GM18508 (cell line): ENCODE measurements around the gene CHST5.

Experiments
- ATAC-seq: cut with Tn5 transposase; IDR thresholded peaks from one replicate; pipeline ENCODE4 v1.9.1; 2021; ENCODE audit warnings: moderate number of reproducible peaks; ENCODE audit not compliant: insufficient read depth, unreplicated experiment

The CHST5 gene

DNA sequence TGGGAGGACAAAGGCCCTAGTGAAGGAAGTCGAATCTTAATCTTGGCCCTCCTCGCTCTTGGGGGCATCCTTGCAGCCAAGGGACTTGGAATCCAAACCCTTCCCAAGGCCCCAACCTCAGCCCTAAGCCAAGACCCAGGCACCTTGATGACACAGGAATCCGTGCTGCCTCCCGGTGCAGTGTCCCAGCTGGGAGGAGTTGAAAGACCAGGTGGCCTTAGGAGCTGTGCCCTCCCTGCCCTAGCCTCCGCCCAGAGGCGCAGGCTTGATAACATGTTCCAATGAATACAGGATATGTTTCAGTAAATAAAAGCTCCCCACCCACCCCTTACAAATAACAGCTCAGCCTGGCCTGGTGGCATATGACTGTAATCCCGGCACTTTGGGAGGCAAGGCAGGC lies at the start of gene CHST5:
TSS of gene CHST5 (minus strand) at position 208 of the 400 bp plus-strand sequence. CDS start 5,724 bp downstream, outside the sequence.
- no peak for ATAC-seq

DNA sequence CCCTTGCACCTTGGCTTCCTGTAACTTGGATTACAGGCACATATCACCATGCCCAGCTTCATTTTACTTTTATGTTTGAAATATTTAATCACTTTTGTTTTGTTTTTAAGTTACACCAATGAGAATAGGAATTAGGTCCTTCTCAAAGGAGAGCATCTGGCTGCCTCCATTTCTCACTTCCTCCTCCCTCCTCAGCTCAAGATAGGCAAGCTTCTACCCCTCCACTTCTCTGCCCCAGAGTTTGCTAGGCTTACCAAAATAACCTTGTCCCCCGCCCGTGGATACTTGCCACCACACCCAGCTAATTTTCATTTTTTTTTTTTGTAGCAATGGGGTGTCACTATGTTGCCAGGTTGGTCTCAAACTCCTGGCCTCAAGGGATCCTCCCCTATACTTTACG lies 48.2 kb upstream of the CHST5 start:
- ATAC-seq = no peak

DNA sequence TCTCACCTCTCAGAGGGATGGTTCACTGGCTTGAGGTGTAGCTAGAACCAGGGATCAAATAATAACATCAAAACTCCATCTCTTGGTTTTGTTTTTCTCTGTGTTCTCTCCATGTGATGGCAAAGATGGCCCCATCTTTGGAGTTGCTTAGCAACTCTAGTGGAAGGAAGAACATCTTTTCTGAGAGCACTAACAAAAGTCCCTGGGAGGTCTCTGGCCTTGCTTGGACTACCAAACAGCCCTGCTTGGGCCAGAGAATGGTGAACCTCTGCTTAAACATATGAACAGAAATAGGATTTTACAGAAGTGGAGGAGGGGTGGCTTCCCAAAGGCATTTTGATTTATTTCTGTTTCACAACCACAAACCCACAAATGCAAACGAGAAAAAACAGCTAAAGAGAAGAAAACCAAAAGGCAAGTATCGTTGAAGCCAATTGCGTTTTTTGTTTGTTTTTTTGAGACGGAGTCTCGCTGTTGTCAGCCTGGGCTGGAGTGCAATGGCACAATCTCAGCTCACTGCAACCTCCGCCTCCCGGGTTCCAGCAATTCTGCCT lies 43.5 kb upstream of the CHST5 start:
- no peak for ATAC-seq

DNA sequence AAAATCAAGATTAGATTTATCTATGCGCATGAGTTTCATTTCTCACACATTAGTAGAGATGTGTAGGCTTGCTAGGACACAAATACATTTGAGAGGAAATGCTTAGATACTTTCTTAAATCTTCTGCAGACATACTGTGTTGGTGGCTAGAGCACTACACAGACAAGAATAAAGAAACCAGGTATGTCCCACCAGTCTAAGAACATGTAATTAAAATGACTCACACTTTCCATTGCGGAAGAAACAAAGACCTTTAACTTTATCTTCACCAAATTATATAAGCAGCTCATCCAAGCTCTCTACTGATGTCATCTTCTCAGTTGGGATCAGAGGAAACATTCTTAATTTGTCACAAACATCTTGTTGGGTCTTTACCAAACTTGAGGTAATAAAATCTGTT lies 42.8 kb upstream of the CHST5 start:
- ATAC-seq = no peak

DNA sequence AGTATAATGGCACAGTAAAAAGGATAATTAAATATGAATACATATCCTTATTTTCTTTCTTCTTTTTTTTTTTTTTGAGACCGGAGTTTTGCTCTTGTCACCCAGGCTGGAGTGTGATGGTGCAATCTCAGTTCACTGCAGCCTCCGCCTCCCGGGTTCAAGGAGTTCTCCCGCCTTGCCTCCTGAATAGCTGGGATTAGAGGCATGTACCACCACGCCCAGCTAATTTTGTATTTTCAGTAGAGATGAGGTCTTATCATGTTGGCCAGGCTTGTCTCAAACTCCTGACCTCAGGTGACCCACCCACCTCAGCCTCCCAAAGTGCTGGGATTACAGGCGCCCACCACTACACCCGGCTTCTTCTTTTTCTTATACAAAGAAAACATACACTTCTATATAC lies 42.3 kb upstream of the CHST5 start:
- no peak for ATAC-seq

DNA sequence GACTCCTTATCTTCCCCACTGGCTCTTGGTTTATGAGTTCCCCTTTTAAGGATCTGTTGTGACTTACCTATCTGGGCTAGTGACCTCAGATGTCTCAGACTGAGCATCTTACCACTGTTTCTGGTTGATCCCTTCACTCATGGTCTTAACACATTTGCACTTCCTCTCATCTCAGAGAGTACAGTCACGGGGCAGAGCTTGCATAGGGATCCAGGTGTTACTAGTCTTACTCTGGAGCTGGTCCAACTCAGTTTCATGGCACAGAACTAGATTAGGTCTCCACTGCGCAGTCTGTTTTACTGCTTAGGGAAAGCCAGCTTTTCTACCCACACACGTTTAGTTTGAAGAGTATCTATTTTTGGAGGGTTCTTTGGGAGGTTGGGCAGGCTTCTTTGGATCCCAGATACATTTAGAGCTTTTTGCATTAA lies 40.5 kb upstream of the CHST5 start:
- peak; percentile 70 for ATAC-seq

DNA sequence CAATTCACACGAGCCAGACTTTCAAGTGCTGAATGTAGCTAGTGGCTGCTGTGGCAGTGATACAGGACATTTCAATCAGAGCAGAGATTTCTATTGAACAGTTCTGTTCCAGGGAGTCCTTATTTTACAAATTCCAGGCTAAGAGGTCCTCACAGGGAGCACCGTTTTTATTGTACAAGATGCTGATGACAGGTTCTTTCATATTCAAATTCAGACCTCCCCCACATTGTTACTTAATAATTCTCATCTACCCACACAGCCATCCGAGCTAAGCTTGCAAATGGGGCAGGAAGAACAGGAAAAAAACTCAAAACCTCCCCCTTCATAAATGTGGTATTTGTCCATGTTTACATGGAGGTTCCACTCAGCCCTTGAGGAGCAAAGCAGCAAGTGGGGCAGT lies 40.0 kb upstream of the CHST5 start:
- no peak for ATAC-seq

DNA sequence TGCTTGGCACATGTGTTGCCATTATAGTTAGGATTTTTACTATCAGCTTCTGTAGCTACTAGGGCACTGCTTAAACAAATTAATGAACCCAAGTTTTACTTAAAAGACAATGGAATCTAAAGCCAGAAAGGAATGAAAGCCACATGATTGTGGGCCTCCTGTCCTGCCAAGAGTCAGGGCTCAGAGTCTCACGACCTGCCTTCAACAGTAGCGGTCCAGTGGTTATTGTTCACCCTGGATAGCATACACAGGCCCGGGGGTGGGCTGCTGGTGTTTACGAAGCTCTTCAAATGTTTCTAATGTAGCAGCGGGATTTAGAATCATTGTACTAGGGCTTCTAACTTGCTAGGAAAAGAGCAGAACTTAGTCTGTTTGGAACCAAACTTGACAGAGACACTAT lies 38.0 kb upstream of the CHST5 start:
- ATAC-seq = no peak

DNA sequence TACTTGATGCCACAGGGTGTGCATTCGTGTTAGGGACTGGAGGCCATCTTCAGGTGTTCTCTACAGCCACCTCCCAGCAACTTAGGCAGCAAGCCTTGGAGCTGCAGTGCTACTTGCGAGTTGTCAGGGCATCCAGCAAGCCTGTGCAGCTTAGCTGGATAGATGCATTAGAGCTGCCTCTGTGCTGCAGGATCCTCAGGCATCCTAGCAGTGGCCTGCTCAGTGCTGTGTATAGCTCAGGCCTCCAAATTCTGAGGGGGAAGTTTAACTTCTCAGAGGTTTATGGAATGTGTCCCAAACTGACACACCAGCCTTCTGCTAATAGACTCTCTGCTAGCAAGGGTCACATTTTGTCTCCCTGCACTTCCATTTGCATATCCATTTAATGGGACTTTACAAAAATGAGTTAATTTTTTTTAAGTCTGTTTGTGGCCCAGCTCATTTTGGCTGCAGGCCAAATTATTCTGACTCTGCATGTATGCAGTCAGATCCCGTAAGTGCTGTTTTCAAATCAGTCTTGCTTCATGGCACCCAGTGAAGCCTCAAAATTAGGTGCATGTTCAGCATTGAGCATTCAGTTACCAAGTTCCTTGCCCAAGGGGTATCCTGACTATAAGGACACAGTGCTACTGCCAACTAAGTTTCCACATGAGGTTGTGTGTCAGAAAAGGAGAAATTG lies 37.1 kb upstream of the CHST5 start:
- ATAC-seq = no peak

DNA sequence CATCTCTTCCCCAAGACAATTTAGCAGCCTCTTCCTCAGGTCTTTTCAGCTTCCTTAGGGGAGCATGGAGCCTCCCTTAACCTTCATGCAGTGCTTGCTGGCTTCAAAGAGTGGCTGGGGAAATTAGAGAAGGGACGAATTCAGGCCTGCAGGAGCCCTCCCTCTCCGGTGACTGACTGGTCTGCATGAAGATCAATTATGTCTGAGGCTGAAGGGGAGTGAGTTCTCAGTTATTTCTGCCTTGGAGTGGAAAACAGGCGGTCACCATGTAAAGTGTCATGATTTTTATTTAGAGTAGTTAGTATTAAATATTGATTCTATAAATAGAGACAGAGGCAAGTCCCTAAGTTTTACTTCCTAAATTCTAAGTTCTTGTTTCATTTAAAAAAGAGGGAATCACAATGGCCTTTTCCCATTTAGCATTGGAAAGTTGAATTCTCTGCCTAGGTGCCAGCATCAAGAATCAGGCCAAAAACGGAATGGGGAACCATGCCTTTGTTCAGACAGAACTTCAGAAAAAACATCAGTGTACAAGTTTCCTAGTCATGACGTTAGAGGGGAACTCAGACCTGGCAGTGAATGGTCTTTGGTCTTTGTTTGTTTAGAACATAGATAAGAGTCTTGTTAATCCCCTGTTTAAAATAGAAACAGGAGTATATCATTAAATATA lies 34.6 kb upstream of the CHST5 start:
- ATAC-seq = no peak

DNA sequence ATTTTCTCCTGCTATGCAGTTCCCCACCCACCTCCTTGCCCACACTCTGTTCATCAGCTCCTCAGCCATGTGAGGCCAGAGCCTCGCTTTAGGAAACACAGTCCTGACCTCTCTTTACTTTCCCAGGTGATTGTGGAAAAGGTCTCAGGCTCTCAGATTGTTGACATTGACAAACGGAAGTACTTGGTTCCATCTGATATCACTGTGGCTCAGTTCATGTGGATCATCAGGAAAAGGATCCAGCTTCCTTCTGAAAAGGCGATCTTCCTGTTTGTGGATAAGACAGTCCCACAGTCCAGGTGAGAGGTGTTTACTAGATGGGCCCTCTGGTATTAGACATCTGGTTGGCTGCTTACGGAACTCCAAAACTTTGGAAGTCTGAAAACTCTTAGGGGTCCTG lies 32.0 kb upstream of the CHST5 start:
- ATAC-seq = no peak

DNA sequence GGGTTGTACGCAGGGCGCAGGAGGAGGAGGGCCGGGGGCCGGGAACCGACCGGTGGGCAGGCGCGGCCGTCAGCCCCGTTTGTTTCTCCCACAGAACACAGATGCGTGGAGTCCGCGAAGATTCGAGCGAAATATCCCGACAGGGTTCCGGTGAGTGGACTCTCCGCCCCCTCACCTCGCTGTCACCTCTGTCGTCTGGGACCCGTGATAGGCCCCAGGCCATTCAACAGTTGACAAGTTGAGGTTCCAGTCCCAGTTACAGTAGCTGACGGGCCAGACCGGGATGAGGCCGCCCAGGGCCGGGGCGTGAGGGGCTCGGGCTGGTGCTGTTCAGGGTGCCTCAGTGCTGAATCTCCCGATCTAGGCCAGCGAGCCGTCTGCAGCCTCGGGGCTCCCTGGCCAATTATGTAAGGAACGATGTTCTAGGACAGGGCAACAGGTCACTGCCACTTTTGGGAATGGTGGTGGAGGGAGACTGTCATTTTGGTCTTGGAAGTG lies 30.9 kb upstream of the CHST5 start:
- no peak for ATAC-seq

DNA sequence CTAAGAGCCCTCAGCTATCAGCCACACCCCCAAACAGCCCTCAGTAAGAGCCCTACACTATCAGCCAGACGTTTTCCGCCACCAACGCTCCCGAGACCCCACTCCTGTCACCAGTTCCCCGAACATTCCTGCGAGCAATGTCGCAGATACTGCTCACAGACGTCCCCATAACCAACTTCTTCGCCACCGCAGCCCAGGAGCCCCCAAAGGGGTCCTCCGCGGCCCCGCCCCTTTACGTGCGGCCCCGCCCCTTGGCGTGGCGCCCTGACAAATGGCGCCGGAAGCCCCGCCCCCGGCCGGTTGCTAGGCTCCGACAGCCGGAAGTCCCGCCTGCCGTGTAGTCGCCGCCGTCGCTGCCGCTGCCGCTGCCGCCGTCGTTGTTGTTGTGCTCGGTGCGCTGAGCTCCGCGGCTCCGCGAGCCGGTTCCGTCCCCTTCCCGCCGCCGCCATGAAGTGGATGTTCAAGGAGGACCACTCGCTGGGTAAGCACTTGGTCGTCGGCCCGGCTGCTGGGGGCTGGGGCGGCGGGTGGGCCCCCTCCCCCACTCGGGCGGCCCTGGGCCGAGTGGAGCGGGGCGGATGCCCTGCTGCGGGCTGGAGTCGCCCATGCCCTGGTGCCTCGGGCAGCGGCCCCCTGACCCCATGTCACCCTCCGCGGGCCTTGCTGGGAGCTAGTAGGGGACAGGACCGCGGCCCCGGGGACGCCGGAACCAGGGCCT lies 30.3 kb upstream of the CHST5 start, which contains the start of gene GABARAPL2:
TSS of gene GABARAPL2 (plus strand) at position 340 of the 718 bp plus-strand sequence. CDS start at position 448, 108 bp downstream.
- no peak for ATAC-seq

DNA sequence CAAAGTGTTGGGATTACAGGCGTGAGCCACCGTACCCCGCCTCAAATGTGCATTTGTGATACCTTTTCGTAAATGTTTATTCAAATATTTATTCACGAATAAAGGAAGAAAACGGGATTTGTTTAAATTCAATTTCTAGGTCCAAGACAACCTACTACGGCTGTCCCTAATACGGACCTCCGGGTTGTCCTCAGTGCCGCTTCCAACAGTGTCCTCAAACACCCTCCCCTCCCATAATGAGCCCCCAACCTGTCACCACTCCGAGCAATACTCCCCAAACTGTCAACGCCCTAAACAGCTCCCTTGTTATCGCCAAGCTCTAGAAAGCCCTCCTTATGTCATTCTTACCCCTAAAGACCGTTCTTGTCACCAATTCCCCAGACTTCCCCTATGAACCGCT lies 29.7 kb upstream of the CHST5 start:
- ATAC-seq = no peak

DNA sequence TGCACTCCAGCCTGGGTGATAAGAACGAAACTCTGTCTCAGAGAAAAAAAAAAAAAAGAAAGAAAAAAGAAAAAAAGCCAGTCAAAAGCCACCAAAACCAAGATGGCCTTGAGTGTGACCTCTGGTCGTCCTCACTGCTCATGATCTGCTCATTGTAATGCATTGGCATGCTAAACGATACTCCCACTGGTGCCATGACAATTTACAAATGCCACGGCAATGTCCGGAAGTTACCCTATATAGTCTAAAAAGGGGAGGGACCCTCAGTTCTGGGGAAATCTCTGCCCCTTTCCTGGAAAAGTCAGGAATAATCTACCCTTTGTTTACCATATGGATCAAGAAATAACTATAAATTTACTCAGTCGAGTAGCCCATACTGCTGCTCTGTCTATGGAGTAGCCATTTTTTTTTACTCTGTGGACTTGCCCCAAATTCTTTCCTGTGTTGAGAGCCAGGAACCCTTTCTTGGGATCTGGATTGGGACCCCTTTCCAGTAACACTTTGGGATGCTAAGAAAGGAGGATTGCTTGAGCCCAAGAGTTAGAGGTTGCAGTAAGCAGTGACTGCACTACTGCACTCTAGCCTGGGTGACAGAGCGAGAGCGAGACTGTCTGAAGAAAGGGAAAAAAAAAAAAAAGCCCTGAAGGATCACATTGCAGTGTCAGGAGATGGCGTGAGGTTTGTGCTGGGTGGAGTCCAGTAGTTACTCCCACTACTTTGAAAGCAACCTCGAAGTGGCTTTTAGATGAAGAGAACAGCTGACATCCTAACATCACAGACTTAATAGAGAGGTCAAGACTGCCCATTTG lies 23.9 kb upstream of the CHST5 start:
- no peak for ATAC-seq

DNA sequence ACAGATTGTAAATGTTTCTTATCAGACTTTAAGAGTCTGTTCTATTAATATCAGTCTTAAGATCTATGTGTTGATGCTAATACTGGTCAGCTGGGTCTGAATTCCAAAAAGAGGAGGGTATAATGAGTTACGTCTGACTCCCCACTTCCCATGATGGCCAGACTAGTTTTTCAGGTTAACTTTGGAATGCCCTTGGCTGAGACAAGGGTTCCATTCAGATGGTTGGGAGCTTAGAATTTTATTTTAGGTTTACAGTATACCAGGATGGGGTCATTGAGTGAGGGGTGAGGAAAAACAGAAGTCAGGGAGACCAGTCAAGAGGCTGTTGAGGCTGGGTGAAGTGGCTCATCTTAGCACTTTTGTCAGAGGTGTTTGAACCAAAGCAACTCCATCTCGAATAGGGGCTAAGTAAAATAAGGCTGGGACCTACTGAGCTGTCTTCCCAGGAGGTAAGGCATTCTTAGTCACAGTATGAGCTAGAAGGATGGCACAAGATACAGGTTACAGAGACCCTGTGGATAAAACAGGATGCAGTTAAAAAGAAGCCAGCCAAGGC lies 23.0 kb upstream of the CHST5 start:
- ATAC-seq = no peak

DNA sequence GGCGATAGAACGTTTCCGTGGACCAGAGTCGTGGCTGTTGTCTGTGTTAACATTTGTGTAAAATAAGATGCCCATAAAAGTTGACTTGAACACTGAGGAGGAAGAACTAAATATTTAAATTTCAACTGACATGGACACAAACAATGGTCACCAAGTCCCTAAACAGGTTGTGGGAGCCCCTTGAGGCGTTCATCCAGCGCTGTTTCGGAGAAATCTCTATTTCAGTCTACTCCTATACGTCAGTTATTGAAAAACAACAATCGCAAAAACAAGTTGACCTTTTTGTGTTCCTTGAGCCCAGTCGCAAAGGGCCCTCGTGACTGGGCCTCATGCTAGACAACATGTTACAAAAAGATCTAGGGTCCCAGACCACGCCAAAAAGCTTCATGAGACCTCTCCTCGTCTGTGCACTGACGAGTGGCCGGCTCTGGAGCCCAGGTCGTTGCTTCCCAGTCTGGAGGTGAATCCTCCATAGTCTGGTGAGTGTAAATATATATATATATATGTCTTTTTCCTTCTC lies 20.6 kb upstream of the CHST5 start:
- ATAC-seq = no peak

DNA sequence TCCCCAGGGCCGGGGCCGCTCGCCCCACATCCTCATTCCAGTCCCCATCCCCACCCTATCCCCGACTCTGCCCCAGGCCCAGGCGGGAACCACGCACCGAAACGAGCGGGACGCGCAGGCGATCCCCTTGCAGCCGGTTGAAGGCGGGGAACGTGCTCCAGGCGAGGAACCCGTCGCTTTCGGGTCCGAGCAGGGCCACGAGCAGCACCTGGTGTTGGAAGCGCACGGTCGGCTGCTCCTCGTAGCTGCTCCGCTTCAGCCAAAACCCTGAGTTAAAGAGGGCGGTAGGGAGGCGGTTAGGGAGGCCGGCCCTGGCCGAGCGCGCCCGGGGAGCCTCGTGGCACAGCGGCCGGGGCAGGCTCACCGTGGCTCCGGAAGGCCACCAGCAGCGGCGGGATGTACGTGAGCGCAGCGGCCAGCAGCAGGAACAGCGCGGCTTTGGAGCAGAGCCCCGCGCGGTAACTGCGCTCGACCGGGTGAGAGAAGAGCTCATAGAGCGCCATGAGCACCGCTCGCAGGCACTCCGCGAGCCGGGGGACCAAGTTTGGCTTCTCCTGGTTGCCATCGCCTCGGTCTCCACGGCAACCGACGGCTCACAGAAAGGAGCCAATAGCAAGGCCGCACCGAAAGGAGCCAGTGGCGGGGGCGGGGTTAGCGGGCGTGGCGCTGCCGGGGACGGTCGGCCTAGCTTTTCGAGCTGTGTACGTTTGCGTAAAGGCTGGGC lies 20.0 kb upstream of the CHST5 start, which contains the start of gene TMEM231:
TSS of gene TMEM231 (minus strand) at position 546 of the 724 bp plus-strand sequence. CDS start at position 503, 43 bp downstream.
- ATAC-seq = peak; percentile 92
